A549 (cell line): Measurements from ENCODE around the gene SPHK1. TPM values are rescaled to one million over a fixed set of nuclear protein-coding genes. Genes with fewer than 3 reads are reported as not detected.

Experiments
- ATAC-seq, 2 experiments: fragments of 200-7000 bp in 1 of 2; fragments of >200 bp in 1 of 2; cut with Nextera tagmentation in 1 of 2; cut with Tn5 transposase in 1 of 2; 3 replicates each; pipeline versions ENCODE4 v1.8.0 to v1.9.1; 2018 to 2020; ENCODE audit warnings: mild to moderate bottlenecking in 1 of 2, moderate library complexity in 1 of 2
- CTCF ChIA-PET: fragments of 300-600 bp; sonication (Branson Sonifier 250); formaldehyde crosslinking; extraction: SDS; loops from one replicate; lab custom pipeline; 2021; ENCODE audit warnings: antibody characterized with exemption, inconsistent platforms; lab: Yijun Ruan, JAX
- POLR2A ChIA-PET: fragments of 350-600 bp; formaldehyde crosslinking; extraction: SDS; loops from one replicate; lab custom pipeline; 2021; ENCODE audit warnings: antibody characterized with exemption, inconsistent platforms; lab: Yijun Ruan, JAX
- DNase-seq, 2 experiments: peaks; one replicate each; pipeline versions ENCODE4 v3.0.0 to v3.0.0-alpha.2; 2011 to 2016; ENCODE audit warnings: low read depth in 1 of 2, low spot score in 1 of 2
- FAIRE-seq: peaks from 2 replicates; lab custom pipeline; 2011; peaks lifted over from hg19 to GRCh38; lab: Jason Lieb, UNC
- H3K27ac ChIP-seq, 2 experiments: fragments of >200 bp; sonication (Bioruptor Twin); formaldehyde crosslinking; 3 replicates each; pipeline ENCODE4 v1.5.1; 2016 to 2017
- H3K4me1 ChIP-seq: fragments of >200 bp; sonication (Bioruptor Twin); formaldehyde crosslinking; 3 replicates; pipeline ENCODE4 v1.6.1; 2016
- H3K4me2 ChIP-seq: fragments of >200 bp; sonication (Bioruptor Twin); formaldehyde crosslinking; 3 replicates; pipeline ENCODE4 v1.6.1; 2016
- H3K4me3 ChIP-seq: fragments of >200 bp; sonication (Bioruptor Twin); formaldehyde crosslinking; 3 replicates; pipeline ENCODE4 v1.5.1; 2016
- H3K9me3 ChIP-seq: fragments of >200 bp; sonication (Bioruptor Twin); formaldehyde crosslinking; 3 replicates; pipeline ENCODE4 v1.6.1; 2016
- ATOH8 ChIP-seq: fragments of 250-450 bp; sonication (Bioruptor Pico); IDR thresholded peaks from 2 replicates; pipeline ENCODE4 v1.5.0; 2020; ENCODE audit warnings: low read depth, mild to moderate bottlenecking, moderate library complexity
- CBX2 ChIP-seq: fragments of 200-600 bp; sonication (generic); IDR thresholded peaks from 2 replicates; pipeline ENCODE4 v1.6.1; 2016; ENCODE audit warnings: low read depth, mild to moderate bottlenecking, borderline replicate concordance
- CTCF ChIP-seq: fragments of >200 bp; sonication (Bioruptor Twin); formaldehyde crosslinking; IDR thresholded peaks from 3 replicates; pipeline ENCODE4 v1.5.1; 2016
- E2F6 ChIP-seq: IDR thresholded peaks from 2 replicates; pipeline ENCODE4 v1.6.1; 2012; ENCODE audit warnings: low read depth, borderline replicate concordance
- EHMT2 ChIP-seq: fragments of 200-600 bp; sonication (generic); IDR thresholded peaks from 2 replicates; pipeline ENCODE4 v1.6.1; 2016; ENCODE audit warnings: antibody characterized with exemption, low read depth, mild to moderate bottlenecking, moderate library complexity
- FOSL2 ChIP-seq, 2 experiments: fragments of 450-650 bp in 1 of 2; fragments of >200 bp in 1 of 2; sonication (Bioruptor Twin) in 1 of 2; formaldehyde crosslinking; IDR thresholded peaks; 2 replicates each; pipeline versions ENCODE4 v1.5.0 to v1.6.1; 2016 to 2020; ENCODE audit warnings: mild to moderate bottlenecking in 1 of 2, moderate library complexity in 1 of 2
- FOXS1 ChIP-seq: fragments of 250-450 bp; sonication (Bioruptor Pico); IDR thresholded peaks from 2 replicates; pipeline ENCODE4 v1.5.0; 2020; ENCODE audit warnings: mild to moderate bottlenecking, moderate library complexity
- HDAC2 ChIP-seq: fragments of 200-600 bp; sonication (generic); IDR thresholded peaks from 2 replicates; pipeline ENCODE4 v1.6.1; 2016
- HOXA7 ChIP-seq: fragments of 250-450 bp; sonication (Bioruptor Pico); IDR thresholded peaks from 2 replicates; pipeline ENCODE4 v1.5.0; 2020; ENCODE audit warnings: mild to moderate bottlenecking, moderate library complexity
- HOXB13 ChIP-seq: fragments of 250-450 bp; sonication (Bioruptor Pico); IDR thresholded peaks from 2 replicates; pipeline ENCODE4 v1.5.0; 2020; ENCODE audit warnings: low read depth, mild to moderate bottlenecking, moderate library complexity
- HOXB5 ChIP-seq: fragments of 250-450 bp; sonication (Bioruptor Pico); IDR thresholded peaks from 2 replicates; pipeline ENCODE4 v1.5.0; 2020; ENCODE audit warnings: mild to moderate bottlenecking, moderate library complexity
- JUN ChIP-seq, 2 experiments: fragments of >200 bp; sonication (Bioruptor Twin); formaldehyde crosslinking; IDR thresholded peaks; 2 replicates in 1 of 2; 3 replicates in 1 of 2; pipeline ENCODE4 v1.6.1; 2016 to 2017
- NFE2L2 ChIP-seq: fragments of 150-350 bp; conservative IDR thresholded peaks from 2 replicates; pipeline ENCODE4 v1.6.1; 2014; ENCODE audit warnings: low read length
- NPAS2 ChIP-seq: fragments of 250-450 bp; sonication (Bioruptor Pico); IDR thresholded peaks from 2 replicates; pipeline ENCODE4 v1.8.0; 2022; ENCODE audit warnings: mild to moderate bottlenecking, moderate library complexity, borderline replicate concordance
- NR3C1 ChIP-seq: fragments of >200 bp; sonication (Bioruptor Twin); formaldehyde crosslinking; IDR thresholded peaks from 3 replicates; pipeline ENCODE4 v1.6.1; 2017
- PBX3 ChIP-seq: IDR thresholded peaks from 2 replicates; pipeline ENCODE4 v1.6.1; 2012
- POLR2A ChIP-seq: IDR thresholded peaks from 2 replicates; pipeline ENCODE4 v1.6.1; 2012; ENCODE audit warnings: mild to moderate bottlenecking, low read length
- RAD21 ChIP-seq, 2 experiments: fragments of >200 bp in 1 of 2; sonication (Bioruptor Twin) in 1 of 2; formaldehyde crosslinking in 1 of 2; IDR thresholded peaks in 1 of 2; conservative IDR thresholded peaks in 1 of 2; 2 replicates in 1 of 2; 3 replicates in 1 of 2; pipeline ENCODE4 v1.6.1; 2012 to 2018; ENCODE audit warnings: inconsistent platforms in 1 of 2
- RNF2 ChIP-seq: fragments of 200-600 bp; sonication (generic); IDR thresholded peaks from 2 replicates; pipeline ENCODE4 v1.6.1; 2016; ENCODE audit warnings: low read depth, mild to moderate bottlenecking, antibody characterized with exemption, moderate library complexity, borderline replicate concordance
- SMC3 ChIP-seq: fragments of >200 bp; sonication (Bioruptor Twin); formaldehyde crosslinking; IDR thresholded peaks from 3 replicates; pipeline ENCODE4 v1.6.1; 2018; ENCODE audit warnings: inconsistent platforms
- TFCP2L1 ChIP-seq: fragments of 250-450 bp; sonication (Bioruptor Pico); IDR thresholded peaks from 2 replicates; pipeline ENCODE4 v1.5.0; 2021; ENCODE audit warnings: mild to moderate bottlenecking
- TP53 ChIP-seq: fragments of 250-450 bp; sonication (Bioruptor Pico); IDR thresholded peaks from 2 replicates; pipeline ENCODE4 v1.5.0; 2021; ENCODE audit warnings: mild to moderate bottlenecking, moderate library complexity
- ZC3H11A ChIP-seq: fragments of 450-650 bp; IDR thresholded peaks from 2 replicates; pipeline ENCODE4 v1.6.1; 2014; ENCODE audit warnings: antibody characterized with exemption, mild to moderate bottlenecking
- ZNF302 ChIP-seq: fragments of 250-450 bp; sonication (Bioruptor Pico); IDR thresholded peaks from 2 replicates; pipeline ENCODE4 v1.9.0; 2021; ENCODE audit warnings: inconsistent platforms, mild to moderate bottlenecking, moderate library complexity
- WGBS: methylation state at CpG from one replicate; pipeline ENCODE4 v1.1.6; 2017; ENCODE audit errors: missing lambda C conversion rate; 5-methylcytosine and 5-hydroxymethylcytosine counted together
- polyA plus RNA-seq, 4 experiments: library from polyadenylated mRNA; depleted of rRNA in 3 of 4; stranded (reverse); fragments of >200 nt; fragmentation: RNase III in 1 of 4; extraction: RNeasy Plus Mini Kit Qiagen cat#74134 plus additional on column Dnase treatment in 1 of 4; gene quantifications; 2 replicates in 3 of 4; 3 replicates in 1 of 4; pipeline ENCODE4 v1.2.3, GENCODE V29; 2011 to 2017
- TF ChIP-seq, protein P1 (sequence below): fragments of 250-450 bp; sonication (Bioruptor Pico); IDR thresholded peaks from 2 replicates; pipeline ENCODE4 v1.5.0; 2021; ENCODE audit warnings: mild to moderate bottlenecking, moderate library complexity, borderline replicate concordance
- TF ChIP-seq, protein P2 (sequence below): fragments of 450-650 bp; IDR thresholded peaks from 2 replicates; pipeline ENCODE4 v1.6.1; 2014; ENCODE audit warnings: antibody characterized with exemption

SPHK1 gene
- polyA plus RNA-seq, 2 of the 4 experiments (the other 2 are of a cell fraction) = 4.6 to 14.9 TPM

- TF ChIP-seq NFE2L2 (no peak), EHMT2 (no peak), HDAC2 (no peak), ZC3H11A (no peak), SMC3 (no peak), FOSL2 (IDR thresholded peaks at IDR 0.05) (no peak), FOSL2 (CRISPR knock-in tag; IDR thresholded peaks at IDR 0.05) (no peak)
- POLR2A ChIA-PET = no interaction called here
- Histone ChIP-seq H3K4me3 (no peak overlapping the region), H3K4me2 (no peak overlapping the region), H3K9me3 (no peaks in the 10 kb centered on the region), H3K27ac (no peak overlapping the region), H3K4me1 (no peaks in the 10 kb centered on the region)
- ATAC-seq (no peak), FAIRE-seq (no peak), DNase-seq (no peak)
- CTCF ChIA-PET = interaction anchor here (1.1 to 2.8 kb wide), 8 partner anchors 9 to 122 kb away, joined by 4 to 10 read pairs (median 6); no protein-coding TSS in a partner anchor
- 91% methylated on average over 9 of the region's 9 CpGs for WGBS
These were observed 48.6 kb upstream of the SPHK1 start for GRCh38 chr17:76335716-76336381.

- CTCF ChIA-PET = interaction anchor here (0.7 to 2.8 kb wide), 11 partner anchors 8 to 170 kb away, joined by 3 to 10 read pairs (median 5); no protein-coding TSS in a partner anchor
- 94% methylated on average over 7 of the region's 7 CpGs for WGBS
- no peak overlapping the region for H3K4me2 ChIP-seq
- POLR2A ChIA-PET = no interaction called here
- H3K4me3 ChIP-seq = no peak overlapping the region
- FAIRE-seq (no peak), ATAC-seq (no peak), DNase-seq (no peak)
- no peak overlapping the region for H3K27ac ChIP-seq
- no peaks in the 10 kb centered on the region for H3K4me1 ChIP-seq
- no peaks in the 10 kb centered on the region for H3K9me3 ChIP-seq
- TF ChIP-seq CTCF = no peak
- TF ChIP-seq POLR2A = no peak
- TF ChIP-seq NPAS2 (CRISPR knock-in tag) = no peak
- no peak for TF ChIP-seq CBX2
- TF ChIP-seq JUN (IDR thresholded peaks at IDR 0.05) = no peak
- TF ChIP-seq RNF2 = no peak
- no peak for TF ChIP-seq RAD21 (conservative IDR thresholded peaks at IDR 0.05 in 1 of 2, IDR thresholded peaks at IDR 0.05 in 1 of 2)
- no peak for TF ChIP-seq NR3C1
- no peak for TF ChIP-seq FOXS1
These were observed 47.5 kb upstream of the SPHK1 start for GRCh38 chr17:76336756-76337412.

DNA sequence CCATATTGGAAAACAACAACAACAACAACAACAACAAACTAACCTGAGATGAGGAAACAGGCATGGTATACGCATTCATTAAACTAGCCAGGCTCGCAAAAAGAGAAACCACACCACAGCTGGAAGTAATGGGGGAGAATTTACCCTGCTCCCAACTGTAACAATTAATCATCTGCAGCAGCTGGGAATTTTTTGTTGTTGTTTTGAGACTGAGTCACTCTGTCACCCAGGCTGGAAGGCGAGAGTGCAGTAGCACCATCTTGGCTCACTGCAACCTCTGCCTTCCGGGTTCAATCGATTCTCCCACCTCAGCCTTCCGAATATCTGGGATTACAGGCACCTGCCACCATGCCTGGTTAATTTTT lies 47.0 kb upstream of the SPHK1 start:
- Histone ChIP-seq H3K9me3 (no peaks in the 10 kb centered on the region), H3K4me1 (no peaks in the 10 kb centered on the region), H3K27ac (no peak overlapping the region), H3K4me3 (no peak overlapping the region), H3K4me2 (no peak overlapping the region)
- DNase-seq = no peak
- ATAC-seq = no peak
- no peak for TF ChIP-seq HOXB13 (CRISPR knock-in tag)
- TF ChIP-seq PBX3 = no peak
- TF ChIP-seq TP53 = no peak
- no peak for TF ChIP-seq TFCP2L1 (CRISPR knock-in tag)
- TF ChIP-seq ZNF302 (CRISPR knock-in tag) = no peak
- TF ChIP-seq, protein P1, sequence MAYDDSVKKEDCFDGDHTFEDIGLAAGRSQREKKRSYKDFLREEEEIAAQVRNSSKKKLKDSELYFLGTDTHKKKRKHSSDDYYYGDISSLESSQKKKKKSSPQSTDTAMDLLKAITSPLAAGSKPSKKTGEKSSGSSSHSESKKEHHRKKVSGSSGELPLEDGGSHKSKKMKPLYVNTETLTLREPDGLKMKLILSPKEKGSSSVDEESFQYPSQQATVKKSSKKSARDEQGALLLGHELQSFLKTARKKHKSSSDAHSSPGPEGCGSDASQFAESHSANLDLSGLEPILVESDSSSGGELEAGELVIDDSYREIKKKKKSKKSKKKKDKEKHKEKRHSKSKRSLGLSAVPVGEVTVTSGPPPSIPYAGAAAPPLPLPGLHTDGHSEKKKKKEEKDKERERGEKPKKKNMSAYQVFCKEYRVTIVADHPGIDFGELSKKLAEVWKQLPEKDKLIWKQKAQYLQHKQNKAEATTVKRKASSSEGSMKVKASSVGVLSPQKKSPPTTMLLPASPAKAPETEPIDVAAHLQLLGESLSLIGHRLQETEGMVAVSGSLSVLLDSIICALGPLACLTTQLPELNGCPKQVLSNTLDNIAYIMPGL (CRISPR knock-in tag) = no peak
- TF ChIP-seq HOXA7 = no peak
- TF ChIP-seq, protein P2, sequence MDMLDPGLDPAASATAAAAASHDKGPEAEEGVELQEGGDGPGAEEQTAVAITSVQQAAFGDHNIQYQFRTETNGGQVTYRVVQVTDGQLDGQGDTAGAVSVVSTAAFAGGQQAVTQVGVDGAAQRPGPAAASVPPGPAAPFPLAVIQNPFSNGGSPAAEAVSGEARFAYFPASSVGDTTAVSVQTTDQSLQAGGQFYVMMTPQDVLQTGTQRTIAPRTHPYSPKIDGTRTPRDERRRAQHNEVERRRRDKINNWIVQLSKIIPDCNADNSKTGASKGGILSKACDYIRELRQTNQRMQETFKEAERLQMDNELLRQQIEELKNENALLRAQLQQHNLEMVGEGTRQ = no peak
- no peak for TF ChIP-seq HOXB5 (CRISPR knock-in tag)
- no peak for TF ChIP-seq POLR2A
- TF ChIP-seq ZC3H11A = no peak
- TF ChIP-seq ATOH8 = no peak
- TF ChIP-seq CBX2 = no peak
- TF ChIP-seq E2F6 = no peak
- no peak for TF ChIP-seq SMC3
- ChIA-PET POLR2A (interaction anchor here (0.5 kb wide), 1 partner anchor 9 kb away, joined by 6 read pairs; no protein-coding TSS in a partner anchor), CTCF (interaction anchor here (0.6 to 3.7 kb wide), 10 partner anchors 8 to 169 kb away, joined by 3 to 20 read pairs (median 5); no protein-coding TSS in a partner anchor)
- WGBS = 94% methylated on average over 6 of the region's 6 CpGs
- no peak for FAIRE-seq
